ENCODE results near the gene NR6A1.
"Not testable (repeated sequence)": the region's sequence is repeated elsewhere in the genome, so short reads cannot be mapped to it uniquely, and the experiment has no call there.

GRCh38 chr9:124615840-124616239 lies 155.3 kb downstream of the NR6A1 start:
- TF ChIP-seq CREB1 (CRISPR knock-in tag; IDR thresholded peaks at IDR 0.05; ENCODE audit: low read depth); EZH2 (IDR thresholded peaks at IDR 0.05; ENCODE audit: low read depth, unreplicated experiment): not testable (repeated sequence)
- TF ChIP-seq, protein P1, sequence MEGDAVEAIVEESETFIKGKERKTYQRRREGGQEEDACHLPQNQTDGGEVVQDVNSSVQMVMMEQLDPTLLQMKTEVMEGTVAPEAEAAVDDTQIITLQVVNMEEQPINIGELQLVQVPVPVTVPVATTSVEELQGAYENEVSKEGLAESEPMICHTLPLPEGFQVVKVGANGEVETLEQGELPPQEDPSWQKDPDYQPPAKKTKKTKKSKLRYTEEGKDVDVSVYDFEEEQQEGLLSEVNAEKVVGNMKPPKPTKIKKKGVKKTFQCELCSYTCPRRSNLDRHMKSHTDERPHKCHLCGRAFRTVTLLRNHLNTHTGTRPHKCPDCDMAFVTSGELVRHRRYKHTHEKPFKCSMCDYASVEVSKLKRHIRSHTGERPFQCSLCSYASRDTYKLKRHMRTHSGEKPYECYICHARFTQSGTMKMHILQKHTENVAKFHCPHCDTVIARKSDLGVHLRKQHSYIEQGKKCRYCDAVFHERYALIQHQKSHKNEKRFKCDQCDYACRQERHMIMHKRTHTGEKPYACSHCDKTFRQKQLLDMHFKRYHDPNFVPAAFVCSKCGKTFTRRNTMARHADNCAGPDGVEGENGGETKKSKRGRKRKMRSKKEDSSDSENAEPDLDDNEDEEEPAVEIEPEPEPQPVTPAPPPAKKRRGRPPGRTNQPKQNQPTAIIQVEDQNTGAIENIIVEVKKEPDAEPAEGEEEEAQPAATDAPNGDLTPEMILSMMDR (conservative IDR thresholded peaks at IDR 0.05; ENCODE audit: low read depth in 2 of 2) = not testable (repeated sequence)
